ENCODE measurements around the gene SH3RF2. TPM values are rescaled to one million over a fixed set of nuclear protein-coding genes. Genes with fewer than 3 reads are reported as not detected.

Gene SH3RF2
- total and polyA plus RNA-seq, 2 of the 13 experiments (the other 11 are each of a cell fraction or from before 2014, with no cell fraction given), result 2.6 to 3.7 TPM

DNA sequence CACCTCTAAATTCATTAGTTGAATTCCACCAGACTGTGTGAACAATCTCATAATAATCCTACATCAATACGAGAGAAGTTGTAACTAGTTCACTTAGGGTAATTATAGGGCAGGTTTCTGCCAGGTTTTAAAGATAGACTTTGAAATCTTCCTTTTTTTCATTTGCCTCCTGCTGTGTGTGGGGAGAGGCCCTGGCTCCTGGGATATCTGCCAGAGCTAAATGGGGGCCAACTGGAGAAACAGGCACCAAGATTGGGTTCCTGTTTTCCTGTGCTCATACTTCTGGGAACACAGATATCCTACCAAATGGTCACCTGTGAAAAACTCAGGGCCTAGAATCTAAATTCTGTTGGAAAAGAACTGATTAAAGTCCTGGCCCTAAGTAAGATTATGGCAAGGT lies 42.3 kb downstream of the SH3RF2 start:
- DNase-seq (ENCODE audit: low spot score) (no peak), ATAC-seq (peak; percentile 20), FAIRE-seq (no peak)
- H3K9me3 ChIP-seq (ENCODE audit: low read length), result no peaks in the 10 kb centered on the region; the same call in 1 of the 2 replicates
- 3% methylated on average over 1 of the region's 1 CpG for WGBS (ENCODE audit: low lambda C conversion rate)
- intact Hi-C loops (cut with micrococcal nuclease; ENCODE audit: unreplicated experiment) (loop anchor here (1.0 to 10.0 kb wide), 5 partner anchors 32 to 148 kb away; partner anchors contain the start of gene SH3RF2), in situ Hi-C loops (cut with HindIII; ENCODE audit: extremely low pct_ligation_motif_present, low pct_unique_long_range_greater_than_20kb) (no loop called here)
- peak overlapping the region; percentile 39 for H3K9ac ChIP-seq (ENCODE audit: insufficient read depth, low read depth, low read length)
- H3K27me3 ChIP-seq (ENCODE audit: control insufficient read depth in 1 of 2, insufficient read depth in 2 of 2, low read length in 2 of 2), result no peaks in the 10 kb centered on the region
- H3K79me2 ChIP-seq (ENCODE audit: insufficient read depth, low read length), result no peaks in the 10 kb centered on the region
- CTCF ChIA-PET (ENCODE audit: low intra/inter-chr PET ratio, low total read pairs), result no interaction called here
- TF ChIP-seq, protein P1, sequence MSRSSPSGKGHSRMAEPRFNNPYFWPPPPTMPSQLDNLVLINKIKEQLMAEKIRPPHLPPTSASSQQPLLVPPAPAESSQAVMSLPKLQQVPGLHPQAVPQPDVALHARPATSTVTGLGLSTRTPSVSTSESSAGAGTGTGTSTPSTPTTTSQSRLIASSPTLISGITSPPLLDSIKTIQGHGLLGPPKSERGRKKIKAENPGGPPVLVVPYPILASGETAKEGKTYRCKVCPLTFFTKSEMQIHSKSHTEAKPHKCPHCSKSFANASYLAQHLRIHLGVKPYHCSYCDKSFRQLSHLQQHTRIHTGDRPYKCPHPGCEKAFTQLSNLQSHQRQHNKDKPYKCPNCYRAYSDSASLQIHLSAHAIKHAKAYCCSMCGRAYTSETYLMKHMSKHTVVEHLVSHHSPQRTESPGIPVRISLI (CRISPR knock-in tag; IDR thresholded peaks at IDR 0.05; ENCODE audit: borderline replicate concordance), result no peak
- TF ChIP-seq NFAT5 (CRISPR knock-in tag; IDR thresholded peaks at IDR 0.05), result no peak
- peak overlapping the region; percentile 8 to 29 (median 11); a peak in 2 of 6 replicates for H3K4me3 ChIP-seq (replicated peaks in 1 of 3; ENCODE audit: insufficient read depth in 1 of 3, low read depth in 2 of 3, low read length in 3 of 3)
- no peak overlapping the region for H2AFZ ChIP-seq (ENCODE audit: low read length)
- peaks cover 92% of the 10 kb centered on the region for H3K4me1 ChIP-seq (ENCODE audit: insufficient read depth, low read length)
- peak overlapping the region; percentile 70 for H3K27ac ChIP-seq (ENCODE audit: extremely low read length, insufficient read depth, low read length)
- peak overlapping the region; percentile 68 for H3K4me2 ChIP-seq (ENCODE audit: low read depth, low read length)
- no peaks in the 10 kb centered on the region for H3K36me3 ChIP-seq (replicated peaks in 1 of 2; ENCODE audit: control insufficient read depth in 1 of 2, insufficient read depth in 2 of 2, low read length in 2 of 2)
- BruUV-seq (replicated peaks), result TSS peak; percentile 86
- H4K20me1 ChIP-seq (ENCODE audit: insufficient read depth, low read length), result no peaks in the 10 kb centered on the region
- POLR2A ChIA-PET, result interaction anchor here (1.0 to 5.8 kb wide), 13 partner anchors 9 to 144 kb away, joined by 3 to 40 read pairs (median 5); partner anchors contain the start of genes PRELID2 and SH3RF2
